Ovary (tissue), 3 donors: ENCODE results near the gene DBX2.

Experiments used
- POLR2A ChIP-seq: fragments of 450-650 bp; IDR thresholded peaks from one replicate; pipeline ENCODE4 v1.6.1; 2017; ENCODE audit warnings: antibody characterized with exemption, mild to moderate bottlenecking, moderate library complexity
- TF ChIP-seq, protein P1 (sequence below), 3 donors: fragments of 450-650 bp in 2 of 3; fragments of 200-600 bp in 1 of 3; IDR thresholded peaks; one replicate each; pipeline versions ENCODE4 v1.5.1 to v1.8.0; 2016 to 2022; ENCODE audit warnings: antibody characterized with exemption in 3 of 3, mild to moderate bottlenecking in 1 of 3
- donor health status: DM: no; HTN: no; CAD: no.

- TF ChIP-seq, protein P1, sequence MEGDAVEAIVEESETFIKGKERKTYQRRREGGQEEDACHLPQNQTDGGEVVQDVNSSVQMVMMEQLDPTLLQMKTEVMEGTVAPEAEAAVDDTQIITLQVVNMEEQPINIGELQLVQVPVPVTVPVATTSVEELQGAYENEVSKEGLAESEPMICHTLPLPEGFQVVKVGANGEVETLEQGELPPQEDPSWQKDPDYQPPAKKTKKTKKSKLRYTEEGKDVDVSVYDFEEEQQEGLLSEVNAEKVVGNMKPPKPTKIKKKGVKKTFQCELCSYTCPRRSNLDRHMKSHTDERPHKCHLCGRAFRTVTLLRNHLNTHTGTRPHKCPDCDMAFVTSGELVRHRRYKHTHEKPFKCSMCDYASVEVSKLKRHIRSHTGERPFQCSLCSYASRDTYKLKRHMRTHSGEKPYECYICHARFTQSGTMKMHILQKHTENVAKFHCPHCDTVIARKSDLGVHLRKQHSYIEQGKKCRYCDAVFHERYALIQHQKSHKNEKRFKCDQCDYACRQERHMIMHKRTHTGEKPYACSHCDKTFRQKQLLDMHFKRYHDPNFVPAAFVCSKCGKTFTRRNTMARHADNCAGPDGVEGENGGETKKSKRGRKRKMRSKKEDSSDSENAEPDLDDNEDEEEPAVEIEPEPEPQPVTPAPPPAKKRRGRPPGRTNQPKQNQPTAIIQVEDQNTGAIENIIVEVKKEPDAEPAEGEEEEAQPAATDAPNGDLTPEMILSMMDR (IDR thresholded peaks at IDR 0.05), result no peak
- no peak for TF ChIP-seq POLR2A
These were observed 24.8 kb upstream of the DBX2 start for GRCh38 chr12:45075587-45076282.
